ENCODE results near the gene KLF3. TPM values are rescaled to one million over a fixed set of nuclear protein-coding genes. Genes with fewer than 3 reads are reported as not detected.

KLF3 gene
- total RNA-seq, 1 experiment from 2014 or later: 29.0 TPM

DNA sequence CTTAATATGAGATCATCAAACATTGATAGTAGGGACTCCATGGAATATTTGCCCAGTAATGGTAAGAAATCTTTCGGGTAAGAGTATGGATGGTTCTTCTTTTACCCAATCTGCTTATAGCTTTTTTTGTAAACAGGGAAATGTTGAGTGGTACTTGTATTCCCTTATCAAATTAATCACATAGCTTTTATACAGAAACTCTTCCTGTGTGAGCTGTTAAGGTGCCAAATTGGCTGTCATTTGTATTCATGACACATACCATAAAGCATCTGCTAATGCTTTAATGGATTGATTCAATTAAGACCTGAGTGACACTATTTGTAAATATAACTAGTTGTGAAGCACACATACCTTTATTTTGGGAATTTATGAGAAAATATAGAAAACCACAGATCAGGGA, 34.2 kb downstream of the KLF3 start:
- H3K27me3 ChIP-seq (ENCODE audit: insufficient read depth, low read length): no peaks in the 10 kb centered on the region
- H3K79me2 ChIP-seq (ENCODE audit: insufficient read depth, low read length): no peaks in the 10 kb centered on the region
- H3K36me3 Mint-ChIP-seq (ENCODE audit: insufficient read depth in 1 of 3, low read depth in 3 of 3): peaks cover 32 to 49% (median 38%) of the 10 kb centered on the region in 3 experiments
- H4K91ac ChIP-seq (ENCODE audit: insufficient read length, low read depth, low read length): no peak overlapping the region
- H3K23me2 ChIP-seq (ENCODE audit: insufficient read length, low read depth, low read length, poor library complexity, severe bottlenecking): no peaks in the 10 kb centered on the region
- TF ChIP-seq CTCF (conservative IDR thresholded peaks at IDR 0.05): no peak
- no peak overlapping the region for H2AFZ ChIP-seq (ENCODE audit: low read length)
- H3K27me3 Mint-ChIP-seq (ENCODE audit: low read depth): no peaks in the 10 kb centered on the region
- no peak overlapping the region for H2BK5ac ChIP-seq (ENCODE audit: insufficient read length, low read length)
- no peak overlapping the region for H2BK20ac ChIP-seq (ENCODE audit: low read depth, low read length, poor library complexity, severe bottlenecking)
- no peaks in the 10 kb centered on the region for H3K9me3 ChIP-seq (ENCODE audit: control insufficient read depth, low read depth, low read length)
- no peak overlapping the region for H3K56ac ChIP-seq (ENCODE audit: insufficient read length, low read depth, low read length)
- no peak overlapping the region for H3K27ac Mint-ChIP-seq
- no peaks in the 10 kb centered on the region for H3K4me1 ChIP-seq (ENCODE audit: insufficient read depth, low read length)
- no peaks in the 10 kb centered on the region for H3K9me3 Mint-ChIP-seq
- no peak overlapping the region for H2BK12ac ChIP-seq (ENCODE audit: insufficient read length, low read depth, low read length)
- H3K4me1 Mint-ChIP-seq: peaks cover 43 to 44% of the 10 kb centered on the region in 2 experiments
- no CpG with 5 or more reads among the region's 1 CpG for WGBS (ENCODE audit: extremely low coverage, insufficient read length, low lambda C conversion rate)
- H3K4me3 Mint-ChIP-seq: no peak overlapping the region
- no peak overlapping the region for H3T11ph ChIP-seq (ENCODE audit: low read length)
- H2BK120ac ChIP-seq (ENCODE audit: low read depth, low read length, poor library complexity, severe bottlenecking): no peak overlapping the region
- no peak overlapping the region for H3K27ac ChIP-seq (ENCODE audit: insufficient read length, low read depth, low read length)
- H3K9ac ChIP-seq (ENCODE audit: extremely low read depth, insufficient read length, low read length): no peak overlapping the region
- H4K8ac ChIP-seq (replicated peaks; ENCODE audit: insufficient read length, low read depth, low read length): no peak overlapping the region
- H3K4ac ChIP-seq (ENCODE audit: low read depth, low read length): no peak overlapping the region
- H2BK15ac ChIP-seq (ENCODE audit: low read depth, low read length): no peak overlapping the region
- DNase-seq: no peak
- no peak overlapping the region for H3K14ac ChIP-seq (ENCODE audit: insufficient read depth, low read length)
- no peak overlapping the region for H3K18ac ChIP-seq (ENCODE audit: insufficient read length, low read depth, low read length)
- no peak overlapping the region for H3K23ac ChIP-seq (ENCODE audit: insufficient read length, low read depth, low read length)
- H2AK5ac ChIP-seq (ENCODE audit: insufficient read length, low read length): no peak overlapping the region
- no peak overlapping the region for H3K4me2 ChIP-seq (ENCODE audit: insufficient read depth, insufficient read length, low read length)
- H4K5ac ChIP-seq (ENCODE audit: insufficient read length, low read depth, low read length): no peak overlapping the region
- no peaks in the 10 kb centered on the region for H3K79me1 ChIP-seq (ENCODE audit: insufficient read depth, low read depth, low read length, poor library complexity, severe bottlenecking)
- H4K20me1 ChIP-seq (ENCODE audit: control insufficient read depth, insufficient read depth, insufficient read length): no peaks in the 10 kb centered on the region
